Endometrium (tissue), 2 donors: ENCODE measurements around the gene LMAN1L.

ENCODE experiments used
- FAIRE-seq: peaks from 2 replicates; lab custom pipeline; 2012; peaks lifted over from hg19 to GRCh38; lab: Jason Lieb, UNC
- donor health status: control.
- donor health status: control.

Gene LMAN1L

DNA sequence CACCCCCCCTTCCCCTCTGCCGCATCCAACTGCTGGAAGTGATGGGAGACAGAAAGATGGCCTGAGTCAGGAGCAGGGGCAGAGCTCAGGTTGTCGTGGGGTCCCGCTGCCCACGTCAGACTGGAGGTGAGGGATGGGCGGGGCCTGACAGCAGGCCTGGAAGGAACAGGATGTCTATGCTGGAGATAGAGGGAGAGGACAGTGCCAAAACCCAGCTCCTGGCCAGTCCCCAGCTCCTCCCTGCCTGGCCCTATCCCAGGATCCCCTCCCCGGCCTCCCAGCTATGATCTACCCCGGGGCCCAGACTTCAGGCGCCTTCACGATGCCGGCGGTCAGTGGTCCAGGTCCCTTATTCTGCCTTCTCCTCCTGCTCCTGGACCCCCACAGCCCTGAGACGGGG lies at the start of gene LMAN1L:
LMAN1L (plus strand) TSS at position 303 of the 400 bp plus-strand sequence; CDS start at position 323, 20 bp downstream.
- FAIRE-seq: no peak

DNA sequence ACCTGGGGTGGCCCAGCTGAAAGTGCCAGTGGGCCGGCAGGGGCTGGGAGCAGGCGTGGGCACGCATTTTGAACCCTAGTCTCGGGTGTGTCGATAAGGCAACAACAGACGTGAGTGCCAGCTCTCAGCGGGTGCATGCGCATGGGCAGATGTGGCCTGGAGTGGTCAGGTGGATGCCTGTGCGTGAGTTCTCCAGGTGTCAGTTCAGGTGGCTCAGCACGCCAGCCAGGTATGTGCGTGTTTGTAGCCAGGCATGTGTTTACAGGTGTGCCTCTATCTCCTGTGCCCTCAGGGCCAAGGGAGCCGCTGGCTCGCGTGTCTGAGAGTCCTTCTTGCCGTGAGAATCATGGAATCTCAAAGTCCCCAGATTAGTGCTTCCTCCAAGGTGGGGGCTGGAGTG lies 49.2 kb upstream of the LMAN1L start:
- FAIRE-seq: no peak

DNA sequence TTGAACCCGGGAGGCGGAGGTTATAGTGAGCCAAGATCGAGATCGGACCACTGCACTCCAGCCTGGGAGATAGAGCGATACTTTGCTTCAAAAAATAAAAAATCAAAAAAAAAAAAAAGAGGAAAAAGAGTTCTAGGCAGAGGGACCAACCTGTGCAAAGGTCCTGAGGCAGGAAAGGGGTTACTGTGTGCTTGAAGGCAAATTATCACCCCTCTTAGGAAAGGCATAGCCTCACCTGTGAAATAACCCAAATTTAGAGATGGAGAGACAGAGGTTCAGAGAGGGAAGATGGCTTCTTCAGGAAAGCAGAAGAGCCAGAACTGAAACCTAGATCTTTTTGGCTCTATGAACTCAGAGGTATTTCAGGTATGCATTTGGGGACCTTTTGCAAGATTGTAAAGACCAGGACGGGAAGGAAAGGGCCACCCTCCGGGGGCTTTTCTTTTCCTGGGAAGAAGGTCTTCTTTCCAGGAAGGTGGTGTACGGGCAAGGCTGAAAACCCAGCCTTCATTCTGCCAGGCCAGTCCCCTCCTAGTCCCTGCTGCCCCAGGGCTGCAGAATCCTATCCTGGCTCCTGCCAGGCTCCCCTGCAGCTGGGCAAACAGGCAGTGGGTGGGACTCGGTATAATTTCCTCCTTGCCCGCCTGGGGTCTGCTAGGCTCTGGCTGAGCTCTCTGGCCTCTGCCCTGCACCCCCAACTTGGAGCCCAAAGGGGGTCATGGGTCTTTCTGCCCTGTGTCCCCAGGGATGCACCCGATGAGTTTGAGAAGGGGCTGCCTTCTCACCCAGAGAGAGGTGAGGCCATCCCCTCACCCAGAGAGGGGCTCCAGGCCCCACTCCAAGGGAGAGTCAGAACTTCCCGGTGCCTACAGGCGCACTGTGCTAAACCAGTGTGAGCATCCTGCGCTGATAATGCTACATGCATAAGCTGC lies 45.2 kb upstream of the LMAN1L start:
- no peak for FAIRE-seq

DNA sequence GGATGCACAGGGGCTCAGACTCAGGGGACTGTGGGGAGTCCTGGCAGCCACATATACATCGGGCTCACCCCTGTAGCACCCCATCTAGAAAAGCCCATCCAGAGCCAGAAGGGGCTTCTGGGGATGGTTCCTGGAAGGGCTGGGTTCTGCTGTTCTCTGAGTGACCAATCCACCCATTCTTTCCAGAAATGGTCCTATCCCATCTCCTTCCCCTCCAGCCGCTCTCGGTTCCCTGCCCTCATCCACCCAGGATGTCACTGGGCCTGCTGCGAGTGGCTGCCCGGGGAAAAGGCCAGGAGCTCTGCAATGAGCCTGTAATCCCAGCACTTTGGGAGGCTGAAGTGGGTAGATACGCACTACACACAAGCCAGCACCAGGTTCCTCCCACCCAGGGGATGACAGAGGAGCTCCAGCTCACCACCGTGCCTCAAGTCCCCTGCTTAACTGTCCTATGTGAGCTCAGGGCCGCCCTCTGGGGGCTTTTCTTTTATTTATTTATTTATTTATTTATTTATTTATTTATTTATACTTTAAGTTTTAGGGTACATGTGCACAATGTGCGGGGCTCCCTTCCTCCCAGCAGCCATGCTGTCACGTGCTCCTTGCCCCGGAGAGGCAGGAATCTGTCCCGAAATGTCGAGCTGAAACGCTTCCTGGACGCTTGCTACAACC lies 44.4 kb upstream of the LMAN1L start:
- FAIRE-seq: no peak

DNA sequence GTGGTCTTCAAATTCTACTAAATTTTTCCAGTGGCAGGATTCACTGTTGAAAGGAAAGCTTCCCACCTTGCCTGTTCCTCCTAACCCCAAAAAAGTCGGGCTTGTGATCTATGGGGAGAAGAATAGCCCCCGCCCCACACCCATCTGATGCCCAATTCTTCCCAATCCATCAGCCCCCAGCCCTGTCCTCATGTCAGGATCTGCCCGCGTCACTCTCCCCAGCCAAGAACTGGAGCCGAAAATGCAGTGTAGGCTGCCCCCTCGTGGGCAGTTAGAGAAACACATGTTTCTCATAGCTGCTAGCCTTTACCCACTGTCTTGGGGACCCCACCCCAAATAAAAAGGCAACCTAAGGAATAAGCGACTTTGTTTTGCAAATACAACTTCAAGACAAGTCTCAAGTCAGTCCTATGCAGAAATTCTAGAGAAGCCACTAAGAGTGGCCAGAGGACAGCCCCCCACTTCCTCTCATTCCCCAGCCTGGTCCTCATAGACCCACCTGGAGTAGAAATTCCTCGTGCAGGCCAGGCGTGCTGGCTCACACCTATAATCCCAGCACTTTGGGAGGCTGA lies 43.8 kb upstream of the LMAN1L start:
- FAIRE-seq: no peak

- no peak for FAIRE-seq
These were observed 43.1 kb upstream of the LMAN1L start for GRCh38 chr15:74769463-74770025.

DNA sequence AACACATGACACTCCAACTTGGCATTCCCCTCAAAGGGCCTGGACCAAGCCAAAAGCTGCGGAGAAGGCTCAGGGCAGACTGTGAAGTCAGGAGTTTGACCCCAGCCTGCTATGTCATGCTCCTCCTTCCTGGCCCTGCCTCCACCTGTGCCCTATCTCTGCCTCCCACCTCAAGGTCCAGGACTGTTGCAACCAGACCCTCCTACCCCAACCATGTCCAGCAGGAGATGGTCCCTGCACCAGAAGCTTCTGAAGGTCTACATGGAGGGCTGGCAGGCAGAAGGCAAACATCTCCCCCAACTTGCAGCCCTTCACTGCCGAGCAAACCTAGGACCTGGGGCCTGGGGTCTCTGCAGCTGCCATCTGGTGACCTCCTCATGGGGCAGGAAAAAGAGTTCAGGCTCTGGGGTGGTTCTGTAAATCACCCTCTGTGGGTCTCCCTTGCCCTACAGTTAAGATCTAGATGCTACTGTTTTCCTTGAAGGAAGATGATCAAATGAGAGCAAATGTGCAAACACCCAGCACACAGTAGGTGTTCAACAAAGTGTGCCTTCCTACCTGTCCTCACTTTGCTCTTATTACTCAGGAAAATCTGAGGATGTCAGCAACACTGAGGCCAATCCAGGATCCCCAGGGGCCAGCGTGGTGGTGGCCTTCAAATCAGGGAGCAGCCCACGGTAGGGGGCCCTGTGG lies 42.3 kb upstream of the LMAN1L start:
- no peak for FAIRE-seq

GRCh38 chr15:74773329-74773728 lies 39.3 kb upstream of the LMAN1L start:
- no peak for FAIRE-seq

GRCh38 chr15:74773731-74774252 lies 38.8 kb upstream of the LMAN1L start:
- no peak for FAIRE-seq

DNA sequence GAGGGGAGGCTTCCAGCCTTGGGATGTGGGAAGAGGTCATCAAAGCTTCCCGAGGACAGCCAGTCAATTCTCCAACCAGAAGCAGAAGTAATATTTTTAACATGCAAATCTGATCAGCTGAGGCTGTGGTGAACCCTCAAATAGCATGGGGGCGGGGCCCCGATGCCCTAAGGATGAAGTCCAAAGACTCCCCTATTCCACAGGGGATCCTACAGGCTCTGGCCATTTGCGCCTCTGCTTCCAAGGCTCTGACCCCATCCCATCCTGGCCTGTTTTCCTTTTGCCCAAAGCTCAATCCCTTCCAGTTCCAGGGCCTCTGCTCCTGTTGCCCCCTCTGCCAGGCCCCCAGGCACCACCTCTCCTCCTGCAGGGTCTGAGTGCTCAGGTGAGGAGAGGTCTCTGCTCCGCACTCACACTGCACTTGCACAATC lies 37.5 kb upstream of the LMAN1L start:
- FAIRE-seq: no peak

GRCh38 chr15:74775894-74776293 lies 36.7 kb upstream of the LMAN1L start:
- no peak for FAIRE-seq

GRCh38 chr15:74776821-74777768 lies 35.5 kb upstream of the LMAN1L start:
- no peak for FAIRE-seq

DNA sequence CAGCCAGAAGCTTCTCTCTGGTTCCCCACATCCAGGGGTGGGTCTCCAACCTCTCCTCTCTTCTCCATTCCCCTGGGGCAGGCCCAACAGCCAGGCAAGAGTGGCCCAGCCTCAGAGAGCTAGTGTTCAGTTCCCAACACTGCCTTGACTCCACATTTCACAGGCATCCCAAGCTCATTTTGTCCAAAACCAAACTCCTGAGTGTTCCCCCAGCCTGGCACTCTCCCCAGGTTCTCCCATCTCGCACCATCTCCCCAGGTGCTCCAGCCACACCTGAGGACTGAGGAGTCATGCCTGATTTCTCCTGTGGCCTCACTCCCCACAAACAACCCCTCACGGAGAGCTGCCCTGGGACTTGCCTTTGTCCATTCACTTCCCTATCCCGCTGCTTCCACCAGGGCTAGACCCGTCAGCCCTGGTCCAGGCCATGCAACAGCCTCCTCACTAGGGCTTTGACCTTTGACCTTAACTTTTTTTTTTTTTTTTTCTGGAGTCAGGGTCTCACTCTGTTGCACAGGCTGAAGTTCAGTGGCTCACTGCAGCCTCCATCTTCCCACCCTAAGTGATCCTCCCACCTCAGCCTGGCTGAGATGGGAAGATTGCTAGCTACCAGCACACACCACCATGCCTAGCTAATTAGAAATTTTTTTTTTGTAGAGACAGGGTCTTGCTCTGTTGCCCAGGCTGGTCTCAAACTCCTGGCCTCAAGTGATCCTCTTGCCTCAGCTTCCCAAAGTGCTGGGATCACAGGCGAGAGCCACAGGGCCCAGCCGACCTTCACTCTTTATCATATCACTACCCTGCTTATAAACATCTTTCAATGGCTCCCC lies 34.7 kb upstream of the LMAN1L start:
- FAIRE-seq: no peak

DNA sequence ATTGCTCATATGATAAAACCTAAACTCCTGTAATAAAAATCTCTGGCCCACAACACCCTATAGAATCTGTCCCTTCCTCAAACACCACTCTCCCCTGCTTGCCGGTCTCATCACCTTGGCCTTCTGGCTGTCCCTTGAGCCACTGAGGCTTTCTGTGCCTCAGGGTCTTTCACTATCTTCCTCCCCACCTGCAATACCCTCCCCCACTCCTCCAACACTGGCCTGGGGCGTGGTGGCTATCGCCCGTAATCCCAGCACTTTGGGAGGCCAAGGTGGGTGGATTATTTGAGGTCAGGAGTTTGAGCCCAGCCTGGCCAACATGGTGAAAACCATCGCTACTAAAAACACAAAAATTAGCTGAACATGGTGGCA lies 34.0 kb upstream of the LMAN1L start:
- FAIRE-seq: no peak

GRCh38 chr15:74779162-74779648 lies 33.4 kb upstream of the LMAN1L start:
- no peak for FAIRE-seq

GRCh38 chr15:74780523-74781430 lies 31.9 kb upstream of the LMAN1L start:
- FAIRE-seq: no peak

GRCh38 chr15:74781431-74782258 lies 31.0 kb upstream of the LMAN1L start, which contains the start of gene CSK:
Gene CSK, plus strand, starts transcription at chr15:74782080. Its CDS starts 16,218 bp downstream, at chr15:74798298.
- FAIRE-seq: no peak
